Activated naive CD4-positive, alpha-beta T cell treated with anti-CD3 and anti-CD28 coated beads, Interleukin-2, amount 10 ng/mL, durations not matched to agents 7 days and 5 days (primary cell): ENCODE results near the gene RBMS3.

Experiments used
- CTCF ChIA-PET: fragments of 350-600 bp; sonication (Branson Sonifier 250); formaldehyde crosslinking; loops from one replicate; lab custom pipeline; 2021; ENCODE audit warnings: antibody characterized with exemption; lab: Charles Lee
- DNase-seq: peaks from one replicate; pipeline ENCODE4 v3.0.0-alpha.2; 2020
- H3K27ac Mint-ChIP-seq: one replicate; pipeline ENCODE4 v1.8.0; 2021; ENCODE audit warnings: mild to moderate bottlenecking, moderate library complexity, mixed read lengths
- H3K27me3 Mint-ChIP-seq: one replicate; pipeline ENCODE4 v1.8.0; 2021; ENCODE audit warnings: mild to moderate bottlenecking, mixed read lengths
- H3K36me3 Mint-ChIP-seq: one replicate; pipeline ENCODE4 v1.8.0; 2021; ENCODE audit warnings: mixed read lengths
- H3K4me1 Mint-ChIP-seq: one replicate; pipeline ENCODE4 v1.8.0; 2021; ENCODE audit warnings: mixed read lengths
- H3K4me3 Mint-ChIP-seq: one replicate; pipeline ENCODE4 v1.8.0; 2021; ENCODE audit warnings: mild to moderate bottlenecking, moderate library complexity, mixed read lengths
- H3K9me3 Mint-ChIP-seq: one replicate; pipeline ENCODE4 v1.8.0; 2021; ENCODE audit warnings: mixed read lengths

The RBMS3 gene

DNA sequence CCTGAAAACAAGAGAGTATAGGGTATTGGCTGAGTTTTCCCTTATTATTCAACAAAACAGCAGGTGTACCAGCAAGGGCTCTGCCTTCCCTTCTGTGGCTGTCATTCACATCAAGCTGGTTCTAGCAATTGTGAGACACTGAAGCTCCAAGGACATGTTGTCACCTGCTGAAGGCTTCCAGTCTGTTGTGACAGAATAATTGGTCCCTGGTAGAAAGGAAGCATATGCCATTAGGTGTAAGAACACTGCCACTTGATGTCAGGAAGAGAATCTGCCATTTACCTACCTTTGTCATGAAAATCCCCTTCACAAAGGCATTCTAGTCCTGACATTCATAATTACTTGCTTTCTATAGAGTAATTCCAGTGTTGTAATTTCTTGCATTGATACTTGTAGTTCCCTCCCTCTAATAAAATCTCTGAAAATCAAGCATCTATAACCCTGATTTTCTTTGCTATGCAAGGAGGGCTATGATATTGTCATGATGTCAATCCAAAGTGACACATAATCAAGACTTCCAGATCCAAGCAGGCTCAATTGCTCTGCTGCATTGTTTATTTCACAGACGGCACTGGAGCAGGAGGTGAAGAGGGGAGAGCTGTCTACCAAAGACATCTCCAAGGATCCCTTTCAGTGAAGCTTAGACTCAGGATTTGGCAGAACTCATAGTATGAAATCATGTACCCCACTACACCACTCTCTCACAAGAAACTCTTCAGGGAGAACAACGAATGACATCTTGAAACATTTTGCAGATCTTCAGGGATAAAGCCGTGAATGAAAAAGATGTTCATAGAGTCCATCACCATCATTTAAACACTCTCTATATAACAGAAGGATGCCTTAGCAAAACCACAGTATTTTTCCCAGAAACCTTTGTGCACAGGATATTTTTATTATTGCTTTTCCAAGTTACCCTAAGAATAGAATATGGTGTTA is 425.3 kb downstream of the RBMS3 start:
- Mint-ChIP-seq H3K4me1 (no peaks in the 10 kb centered on the region), H3K9me3 (no peaks in the 10 kb centered on the region), H3K36me3 (no peaks in the 10 kb centered on the region), H3K27ac (no peak overlapping the region), H3K4me3 (no peak overlapping the region), H3K27me3 (no peaks in the 10 kb centered on the region)
- no peak for DNase-seq
- CTCF ChIA-PET: interaction anchor here (0.7 kb wide), 1 partner anchor 354 kb away, joined by 3 read pairs; no protein-coding TSS in a partner anchor

DNA sequence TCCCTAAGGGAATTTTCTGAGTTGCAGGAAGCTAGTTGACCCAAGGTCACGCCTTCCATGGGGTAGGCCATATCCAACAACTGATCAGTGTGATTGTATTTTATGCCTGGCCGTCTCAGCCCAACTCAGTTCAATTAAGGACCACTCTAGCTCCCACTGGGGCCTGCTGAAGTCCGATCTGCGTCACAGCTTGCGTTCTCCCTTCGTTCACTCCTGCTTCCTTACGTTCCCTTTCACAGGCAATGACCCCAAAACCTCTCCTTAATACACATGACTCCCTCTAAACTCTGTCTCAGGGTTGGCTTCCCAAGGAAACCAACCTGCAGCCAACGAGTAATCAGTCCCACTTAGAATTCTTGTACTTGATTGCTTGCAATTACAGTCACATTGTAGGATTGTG is 428.0 kb downstream of the RBMS3 start:
- Mint-ChIP-seq H3K36me3 (no peaks in the 10 kb centered on the region), H3K27me3 (no peaks in the 10 kb centered on the region), H3K27ac (no peak overlapping the region), H3K4me3 (no peak overlapping the region), H3K4me1 (no peaks in the 10 kb centered on the region), H3K9me3 (no peaks in the 10 kb centered on the region)
- no peak for DNase-seq
- CTCF ChIA-PET: no interaction called here

DNA sequence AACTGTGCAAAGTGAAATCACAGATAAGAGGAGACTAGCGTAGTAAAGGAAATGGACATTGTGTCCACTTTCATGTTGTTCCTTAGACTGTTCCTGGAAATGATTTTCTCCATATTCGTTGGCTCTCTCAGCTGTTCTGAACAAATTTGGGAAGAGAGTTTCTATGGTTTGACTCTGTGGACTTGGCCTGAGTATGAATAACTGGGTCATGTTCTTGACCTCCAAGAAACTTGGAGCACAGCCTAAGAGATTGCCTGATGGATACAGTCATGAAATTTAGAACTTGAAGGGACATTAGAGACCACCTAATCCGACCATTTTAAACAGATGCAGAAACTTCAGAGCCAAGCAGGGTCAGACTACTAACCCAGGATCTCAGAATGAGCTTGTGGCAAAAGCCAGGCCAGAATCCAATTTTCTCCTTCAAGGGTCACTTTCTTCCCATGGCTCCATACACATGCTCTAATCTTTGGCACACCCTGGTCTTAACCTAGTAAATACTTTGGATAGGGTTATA is 430.4 kb downstream of the RBMS3 start:
- CTCF ChIA-PET: no interaction called here
- DNase-seq: no peak
- H3K4me1 Mint-ChIP-seq: no peaks in the 10 kb centered on the region
- no peak overlapping the region for H3K4me3 Mint-ChIP-seq
- H3K27me3 Mint-ChIP-seq: no peaks in the 10 kb centered on the region
- no peaks in the 10 kb centered on the region for H3K9me3 Mint-ChIP-seq
- no peak overlapping the region for H3K27ac Mint-ChIP-seq
- H3K36me3 Mint-ChIP-seq: no peaks in the 10 kb centered on the region

GRCh38 chr3:29716213-29716612 is 435.3 kb downstream of the RBMS3 start:
- H3K9me3 Mint-ChIP-seq: no peaks in the 10 kb centered on the region
- H3K27ac Mint-ChIP-seq: no peak overlapping the region
- H3K27me3 Mint-ChIP-seq: no peaks in the 10 kb centered on the region
- DNase-seq: no peak
- H3K4me3 Mint-ChIP-seq: no peak overlapping the region
- no peaks in the 10 kb centered on the region for H3K4me1 Mint-ChIP-seq
- CTCF ChIA-PET: no interaction called here
- H3K36me3 Mint-ChIP-seq: no peaks in the 10 kb centered on the region

DNA sequence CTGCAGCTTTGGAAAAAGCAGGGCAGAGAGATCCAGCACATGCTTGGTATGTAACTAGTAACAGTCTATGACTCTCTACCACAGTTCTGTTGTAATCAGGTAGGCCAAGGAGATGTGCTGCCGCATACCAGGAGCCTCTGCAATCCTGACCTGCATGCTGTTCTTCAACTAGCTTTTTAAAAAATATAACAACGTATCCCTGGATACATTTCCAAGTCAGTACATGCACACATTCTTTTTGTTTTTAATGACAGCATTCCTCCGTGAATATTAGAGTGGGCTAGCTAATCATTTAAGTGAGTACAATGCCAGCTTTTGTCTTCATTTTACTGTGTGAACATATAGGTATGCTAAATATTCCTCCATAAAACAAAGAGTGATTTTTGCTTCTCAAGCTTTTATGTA is 437.8 kb downstream of the RBMS3 start:
- CTCF ChIA-PET: no interaction called here
- Mint-ChIP-seq H3K36me3 (no peaks in the 10 kb centered on the region), H3K4me3 (no peak overlapping the region), H3K27me3 (no peaks in the 10 kb centered on the region), H3K4me1 (no peaks in the 10 kb centered on the region), H3K9me3 (no peaks in the 10 kb centered on the region), H3K27ac (no peak overlapping the region)
- no peak for DNase-seq

DNA sequence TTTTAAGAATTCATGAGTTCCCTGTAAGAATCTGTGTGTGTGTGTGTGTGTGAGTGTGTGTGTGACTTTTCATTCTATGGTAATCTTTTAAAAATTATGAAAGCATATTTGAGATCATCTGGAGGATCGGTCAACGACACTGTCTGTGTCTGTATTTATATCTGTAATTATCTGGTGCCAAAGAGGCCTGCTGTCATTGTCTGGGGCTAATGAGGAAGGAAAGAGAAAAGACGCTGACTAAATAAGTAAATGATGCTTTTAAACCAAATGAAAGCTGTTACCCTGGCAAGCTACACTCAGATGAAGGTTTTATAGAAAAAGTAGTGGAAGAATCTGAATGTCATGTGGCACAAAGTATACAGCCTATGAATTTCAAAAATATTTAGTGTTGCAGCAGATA is 439.8 kb downstream of the RBMS3 start:
- no peak overlapping the region for H3K27ac Mint-ChIP-seq
- no peaks in the 10 kb centered on the region for H3K4me1 Mint-ChIP-seq
- CTCF ChIA-PET: no interaction called here
- no peak for DNase-seq
- no peak overlapping the region for H3K4me3 Mint-ChIP-seq
- H3K27me3 Mint-ChIP-seq: no peaks in the 10 kb centered on the region
- H3K9me3 Mint-ChIP-seq: no peaks in the 10 kb centered on the region
- H3K36me3 Mint-ChIP-seq: no peaks in the 10 kb centered on the region

GRCh38 chr3:29721789-29722188 is 440.9 kb downstream of the RBMS3 start:
- Mint-ChIP-seq H3K9me3 (no peaks in the 10 kb centered on the region), H3K27me3 (no peaks in the 10 kb centered on the region), H3K4me3 (no peak overlapping the region), H3K27ac (no peak overlapping the region), H3K4me1 (no peaks in the 10 kb centered on the region), H3K36me3 (no peaks in the 10 kb centered on the region)
- DNase-seq: no peak
- CTCF ChIA-PET: no interaction called here

- CTCF ChIA-PET: no interaction called here
- H3K36me3 Mint-ChIP-seq: no peaks in the 10 kb centered on the region
- no peaks in the 10 kb centered on the region for H3K4me1 Mint-ChIP-seq
- no peak for DNase-seq
- no peak overlapping the region for H3K27ac Mint-ChIP-seq
- no peak overlapping the region for H3K4me3 Mint-ChIP-seq
- no peaks in the 10 kb centered on the region for H3K27me3 Mint-ChIP-seq
- no peaks in the 10 kb centered on the region for H3K9me3 Mint-ChIP-seq
Measured at GRCh38 chr3:29731050-29731449, 450.2 kb downstream of the RBMS3 start.

GRCh38 chr3:29741231-29741630 is 460.4 kb downstream of the RBMS3 start:
- Mint-ChIP-seq H3K27ac (no peak overlapping the region), H3K27me3 (no peaks in the 10 kb centered on the region), H3K9me3 (no peaks in the 10 kb centered on the region), H3K36me3 (no peaks in the 10 kb centered on the region), H3K4me3 (no peak overlapping the region), H3K4me1 (no peaks in the 10 kb centered on the region)
- DNase-seq: no peak
- CTCF ChIA-PET: no interaction called here

- CTCF ChIA-PET: no interaction called here
- no peak for DNase-seq
- no peaks in the 10 kb centered on the region for H3K4me1 Mint-ChIP-seq
- no peaks in the 10 kb centered on the region for H3K36me3 Mint-ChIP-seq
- H3K4me3 Mint-ChIP-seq: no peak overlapping the region
- H3K27me3 Mint-ChIP-seq: no peaks in the 10 kb centered on the region
- no peak overlapping the region for H3K27ac Mint-ChIP-seq
- H3K9me3 Mint-ChIP-seq: no peaks in the 10 kb centered on the region
Measured at GRCh38 chr3:29745232-29745870, 464.5 kb downstream of the RBMS3 start.

DNA sequence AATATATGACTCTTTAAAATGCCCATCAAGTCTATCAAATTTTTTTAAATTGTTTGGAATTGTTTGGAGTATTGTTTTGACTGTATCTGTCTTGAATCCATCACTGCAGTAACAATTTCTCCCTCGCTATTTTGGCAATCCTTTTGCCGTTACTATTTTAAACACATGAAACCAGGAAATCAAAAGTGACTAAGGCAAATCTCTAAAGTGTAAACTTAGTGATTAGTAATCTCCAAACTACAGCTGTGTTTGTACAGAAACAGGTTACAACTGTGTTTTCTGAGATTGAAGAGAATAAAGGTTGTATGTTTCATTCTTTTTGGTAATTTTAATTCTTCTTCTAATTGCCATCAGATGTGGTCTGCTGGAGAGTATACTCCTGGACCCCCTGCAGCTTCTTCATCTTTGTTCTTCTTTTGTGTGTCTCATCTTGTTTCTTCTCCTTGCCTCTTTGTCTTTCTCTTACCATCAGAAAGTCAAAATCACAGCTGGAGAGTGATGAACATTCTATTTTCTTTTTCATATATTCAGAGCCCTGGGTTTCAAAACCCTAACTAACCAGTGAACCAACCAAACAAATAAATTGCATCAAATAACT is 465.4 kb downstream of the RBMS3 start:
- CTCF ChIA-PET: no interaction called here
- Mint-ChIP-seq H3K9me3 (no peaks in the 10 kb centered on the region), H3K4me3 (no peak overlapping the region), H3K4me1 (no peaks in the 10 kb centered on the region), H3K27ac (no peak overlapping the region), H3K36me3 (no peaks in the 10 kb centered on the region), H3K27me3 (no peaks in the 10 kb centered on the region)
- no peak for DNase-seq

GRCh38 chr3:29747991-29748390 is 467.1 kb downstream of the RBMS3 start:
- H3K36me3 Mint-ChIP-seq: no peaks in the 10 kb centered on the region
- no peak overlapping the region for H3K4me3 Mint-ChIP-seq
- no peak overlapping the region for H3K27ac Mint-ChIP-seq
- CTCF ChIA-PET: no interaction called here
- H3K9me3 Mint-ChIP-seq: no peaks in the 10 kb centered on the region
- no peaks in the 10 kb centered on the region for H3K27me3 Mint-ChIP-seq
- DNase-seq: no peak
- no peaks in the 10 kb centered on the region for H3K4me1 Mint-ChIP-seq

GRCh38 chr3:29751647-29752314 is 470.9 kb downstream of the RBMS3 start:
- no peaks in the 10 kb centered on the region for H3K4me1 Mint-ChIP-seq
- H3K4me3 Mint-ChIP-seq: no peak overlapping the region
- H3K9me3 Mint-ChIP-seq: no peaks in the 10 kb centered on the region
- no peaks in the 10 kb centered on the region for H3K36me3 Mint-ChIP-seq
- CTCF ChIA-PET: interaction anchor here (0.7 kb wide), 1 partner anchor 640 kb away, joined by 3 read pairs; no protein-coding TSS in a partner anchor
- no peaks in the 10 kb centered on the region for H3K27me3 Mint-ChIP-seq
- H3K27ac Mint-ChIP-seq: no peak overlapping the region
- no peak for DNase-seq

- DNase-seq: no peak
- CTCF ChIA-PET: no interaction called here
- H3K9me3 Mint-ChIP-seq: no peaks in the 10 kb centered on the region
- H3K27ac Mint-ChIP-seq: no peak overlapping the region
- no peaks in the 10 kb centered on the region for H3K27me3 Mint-ChIP-seq
- no peaks in the 10 kb centered on the region for H3K4me1 Mint-ChIP-seq
- H3K36me3 Mint-ChIP-seq: no peaks in the 10 kb centered on the region
- H3K4me3 Mint-ChIP-seq: no peak overlapping the region
Measured at GRCh38 chr3:29754346-29754745, 473.5 kb downstream of the RBMS3 start.
